ENCODE data around the gene NLGN1.

NLGN1 gene

DNA sequence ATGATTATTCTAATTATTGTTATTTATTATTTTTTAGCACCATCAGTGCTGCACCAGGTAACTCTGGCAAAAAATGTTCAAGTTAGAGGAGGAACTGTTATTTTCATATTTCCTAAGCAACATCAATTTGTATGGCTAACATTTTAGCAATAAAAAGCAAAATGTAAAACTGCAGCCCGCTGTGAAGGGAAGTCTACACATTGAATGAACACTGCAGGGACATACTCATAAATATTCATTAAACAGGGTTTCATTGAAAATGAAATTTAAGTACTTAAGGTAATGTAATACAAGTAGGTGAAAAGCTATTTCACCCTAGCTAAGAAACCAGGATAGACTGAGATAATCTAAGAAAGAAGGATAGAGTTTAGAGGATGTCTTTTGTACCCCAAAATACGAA lies 532.7 kb downstream of the NLGN1 start:
- TF ChIP-seq, protein P1, sequence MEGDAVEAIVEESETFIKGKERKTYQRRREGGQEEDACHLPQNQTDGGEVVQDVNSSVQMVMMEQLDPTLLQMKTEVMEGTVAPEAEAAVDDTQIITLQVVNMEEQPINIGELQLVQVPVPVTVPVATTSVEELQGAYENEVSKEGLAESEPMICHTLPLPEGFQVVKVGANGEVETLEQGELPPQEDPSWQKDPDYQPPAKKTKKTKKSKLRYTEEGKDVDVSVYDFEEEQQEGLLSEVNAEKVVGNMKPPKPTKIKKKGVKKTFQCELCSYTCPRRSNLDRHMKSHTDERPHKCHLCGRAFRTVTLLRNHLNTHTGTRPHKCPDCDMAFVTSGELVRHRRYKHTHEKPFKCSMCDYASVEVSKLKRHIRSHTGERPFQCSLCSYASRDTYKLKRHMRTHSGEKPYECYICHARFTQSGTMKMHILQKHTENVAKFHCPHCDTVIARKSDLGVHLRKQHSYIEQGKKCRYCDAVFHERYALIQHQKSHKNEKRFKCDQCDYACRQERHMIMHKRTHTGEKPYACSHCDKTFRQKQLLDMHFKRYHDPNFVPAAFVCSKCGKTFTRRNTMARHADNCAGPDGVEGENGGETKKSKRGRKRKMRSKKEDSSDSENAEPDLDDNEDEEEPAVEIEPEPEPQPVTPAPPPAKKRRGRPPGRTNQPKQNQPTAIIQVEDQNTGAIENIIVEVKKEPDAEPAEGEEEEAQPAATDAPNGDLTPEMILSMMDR (IDR thresholded peaks at IDR 0.05) = no peak
- Histone ChIP-seq H3K36me3 (no peaks in the 10 kb centered on the region), H3K27me3 (no peaks in the 10 kb centered on the region), H3K9me3 (no peaks in the 10 kb centered on the region), H3K4me1 (ENCODE audit: control insufficient read depth in 1 of 2, insufficient read depth in 1 of 2, low read depth in 1 of 2, low read length in 1 of 2) (no peaks in the 10 kb centered on the region), H3K27ac (no peak overlapping the region), H3K4me3 (ENCODE audit: low read depth in 1 of 2, low read length in 1 of 2) (no peak overlapping the region)

DNA sequence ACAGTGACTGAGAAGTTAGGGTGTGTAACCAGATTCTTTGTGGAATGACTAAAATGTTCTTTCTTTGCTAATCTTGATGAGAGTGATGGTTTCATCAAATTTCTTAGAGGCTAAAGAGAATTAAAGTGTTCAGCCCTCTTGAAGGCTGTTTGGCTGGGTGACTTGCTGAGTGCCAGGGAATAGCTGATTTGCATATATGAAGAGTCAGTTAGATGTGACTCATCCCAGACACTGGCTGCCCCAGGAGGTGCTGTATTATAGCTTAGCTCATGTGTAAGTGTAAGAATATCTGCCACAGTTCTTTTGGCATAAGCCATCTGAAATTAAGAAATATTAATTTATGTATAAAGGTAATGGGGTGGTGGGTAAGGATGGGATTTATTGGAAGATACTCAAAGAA lies 535.1 kb downstream of the NLGN1 start:
- Histone ChIP-seq H3K4me1 (ENCODE audit: control insufficient read depth in 1 of 2, insufficient read depth in 1 of 2, low read depth in 1 of 2, low read length in 1 of 2) (no peaks in the 10 kb centered on the region), H3K27ac (no peak overlapping the region), H3K36me3 (no peaks in the 10 kb centered on the region), H3K27me3 (no peaks in the 10 kb centered on the region), H3K9me3 (no peaks in the 10 kb centered on the region), H3K4me3 (ENCODE audit: low read depth in 1 of 2, low read length in 1 of 2) (no peak overlapping the region)
- TF ChIP-seq, protein P1 (IDR thresholded peaks at IDR 0.05) = no peak

DNA sequence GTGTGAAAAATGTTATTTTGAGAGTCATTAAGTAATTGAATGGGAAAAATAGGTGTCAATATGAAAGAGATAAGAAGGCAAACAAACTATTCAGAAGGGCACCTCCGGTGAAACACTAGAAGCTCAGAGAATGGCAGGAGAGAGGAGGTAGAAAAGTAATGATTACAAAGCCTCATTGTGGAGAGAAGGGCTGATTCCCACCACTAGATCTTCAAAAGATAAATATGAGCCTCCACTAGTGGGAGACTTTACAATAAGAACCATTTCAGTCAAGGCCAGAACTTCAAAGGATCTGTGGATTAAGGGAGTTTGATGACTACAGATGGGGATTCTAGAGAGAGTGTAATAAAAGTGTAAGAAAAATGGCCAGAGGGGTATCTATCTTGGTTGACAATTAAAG lies 535.6 kb downstream of the NLGN1 start:
- Histone ChIP-seq H3K4me1 (ENCODE audit: control insufficient read depth in 1 of 2, insufficient read depth in 1 of 2, low read depth in 1 of 2, low read length in 1 of 2) (no peaks in the 10 kb centered on the region), H3K36me3 (no peaks in the 10 kb centered on the region)

DNA sequence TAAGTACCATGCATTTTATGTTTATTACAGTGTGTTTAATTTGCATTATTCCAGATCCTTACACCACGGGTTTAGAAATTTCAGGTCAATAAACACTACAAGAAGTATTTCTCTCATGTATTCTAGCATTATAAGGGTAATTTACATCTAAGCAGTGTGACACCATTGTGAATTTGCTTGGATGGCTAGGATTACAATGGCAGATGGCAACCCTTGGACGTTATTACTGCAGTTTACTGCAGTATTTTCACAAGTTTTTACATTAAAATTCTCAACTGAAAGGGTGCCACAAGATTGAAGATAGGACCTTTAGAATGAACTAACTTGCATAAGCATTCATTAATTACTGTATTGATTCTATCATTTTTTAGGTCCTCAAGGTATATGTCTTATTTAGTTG lies 538.8 kb downstream of the NLGN1 start:
- Histone ChIP-seq H3K9me3 (no peaks in the 10 kb centered on the region), H3K4me3 (ENCODE audit: low read depth in 1 of 2, low read length in 1 of 2) (no peak overlapping the region), H3K36me3 (no peaks in the 10 kb centered on the region), H3K27me3 (no peaks in the 10 kb centered on the region), H3K27ac (no peak overlapping the region), H3K4me1 (ENCODE audit: control insufficient read depth in 1 of 2, insufficient read depth in 1 of 2, low read depth in 1 of 2, low read length in 1 of 2) (no peaks in the 10 kb centered on the region)
- TF ChIP-seq, protein P1 (IDR thresholded peaks at IDR 0.05) = no peak

More for the DNA sequence above, 535.6 kb downstream of the NLGN1 start:
- H3K27me3 ChIP-seq = no peaks in the 10 kb centered on the region
- H3K9me3 ChIP-seq = no peaks in the 10 kb centered on the region
- no peak overlapping the region for H3K4me3 ChIP-seq (ENCODE audit: low read depth in 1 of 2, low read length in 1 of 2)
- TF ChIP-seq, protein P1 (IDR thresholded peaks at IDR 0.05) = no peak
- H3K27ac ChIP-seq = no peak overlapping the region

DNA sequence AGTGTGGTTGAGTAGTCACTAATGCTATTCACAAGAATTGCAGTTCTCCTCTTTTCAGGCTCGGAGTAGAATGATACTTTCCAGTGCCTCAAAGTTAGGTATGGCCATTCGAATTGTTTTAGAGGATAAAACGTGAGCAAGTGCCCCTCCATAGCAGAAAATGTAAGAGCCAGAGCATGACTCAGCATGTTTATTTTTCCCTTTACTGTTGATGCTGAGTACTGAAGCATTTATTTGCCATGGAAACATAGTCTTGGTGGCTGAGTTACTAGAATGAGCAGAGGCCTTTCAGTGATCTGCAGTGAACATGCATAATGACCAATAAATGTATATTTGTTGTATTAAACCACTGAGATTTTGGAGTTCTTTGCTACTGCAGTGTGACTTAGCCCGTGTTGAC lies 540.6 kb downstream of the NLGN1 start:
- no peak overlapping the region for H3K27ac ChIP-seq
- H3K9me3 ChIP-seq = no peaks in the 10 kb centered on the region
- no peaks in the 10 kb centered on the region for H3K4me1 ChIP-seq (ENCODE audit: control insufficient read depth in 1 of 2, insufficient read depth in 1 of 2, low read depth in 1 of 2, low read length in 1 of 2)
- no peaks in the 10 kb centered on the region for H3K36me3 ChIP-seq
- no peaks in the 10 kb centered on the region for H3K27me3 ChIP-seq
- H3K4me3 ChIP-seq (ENCODE audit: low read depth in 1 of 2, low read length in 1 of 2) = no peak overlapping the region
- TF ChIP-seq, protein P1 (IDR thresholded peaks at IDR 0.05) = no peak

DNA sequence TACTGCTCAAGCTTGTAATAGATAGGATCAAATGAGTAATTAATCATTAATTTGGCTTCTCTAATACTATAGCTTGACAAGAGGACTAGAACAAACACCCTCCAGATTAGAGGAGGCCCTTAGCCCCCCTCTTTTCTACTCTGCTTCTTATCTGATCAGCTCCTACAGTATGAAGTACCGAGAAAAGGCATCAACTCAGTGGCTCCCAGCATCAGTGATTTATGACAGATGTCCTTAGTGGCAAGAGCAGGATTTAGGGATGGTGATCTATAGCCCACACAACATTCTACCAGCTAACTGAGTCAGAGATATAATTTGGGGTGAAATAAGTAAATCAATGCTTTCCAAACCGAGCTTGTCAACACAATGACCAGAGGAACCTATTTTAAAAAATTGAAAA lies 541.1 kb downstream of the NLGN1 start:
- TF ChIP-seq, protein P1 (IDR thresholded peaks at IDR 0.05) = no peak
- Histone ChIP-seq H3K27me3 (no peaks in the 10 kb centered on the region), H3K4me3 (ENCODE audit: low read depth in 1 of 2, low read length in 1 of 2) (no peak overlapping the region), H3K27ac (no peak overlapping the region), H3K4me1 (ENCODE audit: control insufficient read depth in 1 of 2, insufficient read depth in 1 of 2, low read depth in 1 of 2, low read length in 1 of 2) (no peaks in the 10 kb centered on the region), H3K36me3 (no peaks in the 10 kb centered on the region), H3K9me3 (no peaks in the 10 kb centered on the region)
